ENCODE data around the gene SIK3. TPM values are rescaled to one million over a fixed set of nuclear protein-coding genes. Genes with fewer than 3 reads are reported as not detected.
A peak's percentile ranks its signal among the peaks of the same experiment; 100 is the strongest.

SIK3 gene
- total RNA-seq, 1 experiment from 2014 or later = 33.3 TPM

DNA sequence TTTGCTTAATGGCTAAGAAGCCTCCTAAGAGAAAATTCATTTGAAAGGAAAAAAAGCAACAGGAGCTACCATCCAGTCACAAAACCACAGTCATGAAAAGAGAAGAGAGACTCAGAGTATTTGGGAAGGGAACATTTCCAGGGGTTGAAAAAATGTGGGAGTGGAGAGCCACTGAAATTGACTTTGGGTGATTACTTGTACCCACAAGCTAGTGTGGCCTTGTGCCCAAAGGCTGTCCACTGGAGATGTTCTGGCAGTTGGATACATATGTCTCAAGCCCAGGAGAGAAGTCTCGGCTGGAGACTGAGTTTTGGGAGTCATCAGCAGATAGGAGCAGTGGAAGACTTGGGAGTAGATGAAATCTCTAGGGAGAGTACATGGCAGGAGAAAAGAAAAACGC, 303.4 kb downstream of the SIK3 start:
- no TSS peak for BruUV-seq (replicated peaks)
- Mint-ChIP-seq H3K4me1 (ENCODE audit: insufficient read depth, unreplicated experiment) (peaks cover 21% of the 10 kb centered on the region), H3K27me3 (ENCODE audit: insufficient read depth, unreplicated experiment) (no peaks in the 10 kb centered on the region), H3K9me3 (ENCODE audit: unreplicated experiment) (no peaks in the 10 kb centered on the region), H3K36me3 (ENCODE audit: insufficient read depth, unreplicated experiment) (no peaks in the 10 kb centered on the region), H3K27ac (ENCODE audit: low read depth, unreplicated experiment) (peak overlapping the region; percentile 43), H3K4me3 (ENCODE audit: unreplicated experiment) (no peak overlapping the region)
- intact Hi-C loops (cut with micrococcal nuclease) = loop anchor here (5.0 kb wide), 1 partner anchor 432 kb away; no protein-coding TSS in a partner anchor
- ChIA-PET POLR2A (interaction anchor here (1.5 to 2.1 kb wide), 2 partner anchors 9 to 14 kb away, joined by 3 to 5 read pairs; no protein-coding TSS in a partner anchor), CTCF (interaction anchor here (0.9 to 9.7 kb wide), 3 partner anchors 40 to 311 kb away, joined by 4 to 124 read pairs (median 7); partner anchors contain the start of gene APOA1)
- no peak for TF ChIP-seq CTCF (IDR thresholded peaks at IDR 0.05; ENCODE audit: unreplicated experiment)
- DNase-seq (ENCODE audit: unreplicated experiment) = no peak

- ChIA-PET POLR2A (interaction anchor here (1.0 to 2.1 kb wide), 5 partner anchors 10 to 217 kb away, joined by 3 to 5 read pairs (median 4); partner anchors contain the start of gene BUD13), CTCF (interaction anchor here (0.8 to 9.7 kb wide), 5 partner anchors 10 to 432 kb away, joined by 3 to 124 read pairs (median 4); partner anchors contain the start of gene APOA1)
- Mint-ChIP-seq H3K36me3 (ENCODE audit: insufficient read depth, unreplicated experiment) (no peaks in the 10 kb centered on the region), H3K9me3 (ENCODE audit: unreplicated experiment) (no peaks in the 10 kb centered on the region), H3K4me1 (ENCODE audit: insufficient read depth, unreplicated experiment) (peaks cover 24% of the 10 kb centered on the region), H3K4me3 (ENCODE audit: unreplicated experiment) (no peak overlapping the region), H3K27me3 (ENCODE audit: insufficient read depth, unreplicated experiment) (no peaks in the 10 kb centered on the region), H3K27ac (ENCODE audit: low read depth, unreplicated experiment) (no peak overlapping the region)
- DNase-seq (ENCODE audit: unreplicated experiment) = no peak
- intact Hi-C loops (cut with micrococcal nuclease) = loop anchor here (5.0 kb wide), 1 partner anchor 434 kb away; no protein-coding TSS in a partner anchor
- TF ChIP-seq CTCF (IDR thresholded peaks at IDR 0.05; ENCODE audit: unreplicated experiment) = no peak
- no TSS peak for BruUV-seq (replicated peaks)
Measured at GRCh38 chr11:116793772-116794097, 304.5 kb downstream of the SIK3 start.

Other genes starting within 250 kb of the SIK3 start
- gene PAFAH1B2, start 45.9 kb upstream of the SIK3 start, total RNA-seq (2022) = 146 and 174 TPM in 2 replicates
- 17.5 and 18.4 TPM in 2 replicates for gene SIDT2, start 80.3 kb upstream of the SIK3 start, total RNA-seq (2022)
- 18.0 and 45.4 TPM in 2 replicates for gene TAGLN, start 100.9 kb upstream of the SIK3 start, total RNA-seq (2022)
- gene PCSK7, start 133.6 kb upstream of the SIK3 start, total RNA-seq (2022) = 58.6 and 61.8 TPM in 2 replicates
- 23.3 TPM in 2 replicates for gene RNF214, start 134.2 kb upstream of the SIK3 start, total RNA-seq (2022)
- gene BACE1-AS, start 192.9 kb upstream of the SIK3 start, total RNA-seq (2022) = 6.9 and 8.8 TPM in 2 replicates
- gene BACE1, start 217.8 kb upstream of the SIK3 start, total RNA-seq (2022) = 15.8 and 18.1 TPM in 2 replicates
- 47.4 and 49.9 TPM in 2 replicates for gene CEP164, start 229.4 kb upstream of the SIK3 start, total RNA-seq (2022)